GM19455 (cell line): ENCODE results near the gene TCEA3.

Experiments used
- ATAC-seq: cut with Tn5 transposase; IDR thresholded peaks from one replicate; pipeline ENCODE4 v1.9.1; 2021; ENCODE audit not compliant: unreplicated experiment

Gene TCEA3

GRCh38 chr1:23339632-23340031, 84.9 kb downstream of the TCEA3 start:
- ATAC-seq = no peak

GRCh38 chr1:23337869-23338268, 86.7 kb downstream of the TCEA3 start:
- no peak for ATAC-seq

DNA sequence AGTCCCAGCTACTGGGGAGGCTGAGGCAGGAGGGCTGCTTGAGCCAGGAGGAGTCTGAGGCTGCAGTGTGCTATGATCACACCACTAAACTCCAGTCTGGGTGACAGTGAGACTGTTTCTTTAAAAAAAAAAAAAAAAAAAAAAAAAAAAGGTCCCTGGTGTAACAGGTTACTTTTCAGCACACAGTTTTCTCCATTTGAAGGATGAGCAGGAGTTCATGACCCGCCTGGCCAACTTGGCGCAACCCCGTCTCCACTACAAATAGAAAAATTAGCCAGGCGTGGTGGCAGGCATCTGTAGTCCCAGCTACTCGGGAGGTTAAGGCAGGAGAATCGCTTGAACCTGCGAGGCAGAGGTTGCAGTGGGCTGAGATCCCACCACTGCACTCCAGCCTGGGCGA, 92.8 kb downstream of the TCEA3 start:
- no peak for ATAC-seq
